ENCODE measurements around the gene LGSN.
"Not testable (repeated sequence)": the region's sequence is repeated elsewhere in the genome, so short reads cannot be mapped to it uniquely, and the experiment has no call there.

LGSN gene, protein sequence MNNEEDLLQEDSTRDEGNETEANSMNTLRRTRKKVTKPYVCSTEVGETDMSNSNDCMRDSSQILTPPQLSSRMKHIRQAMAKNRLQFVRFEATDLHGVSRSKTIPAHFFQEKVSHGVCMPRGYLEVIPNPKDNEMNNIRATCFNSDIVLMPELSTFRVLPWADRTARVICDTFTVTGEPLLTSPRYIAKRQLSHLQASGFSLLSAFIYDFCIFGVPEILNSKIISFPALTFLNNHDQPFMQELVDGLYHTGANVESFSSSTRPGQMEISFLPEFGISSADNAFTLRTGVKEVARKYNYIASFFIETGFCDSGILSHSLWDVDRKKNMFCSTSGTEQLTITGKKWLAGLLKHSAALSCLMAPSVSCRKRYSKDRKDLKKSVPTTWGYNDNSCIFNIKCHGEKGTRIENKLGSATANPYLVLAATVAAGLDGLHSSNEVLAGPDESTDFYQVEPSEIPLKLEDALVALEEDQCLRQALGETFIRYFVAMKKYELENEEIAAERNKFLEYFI

DNA sequence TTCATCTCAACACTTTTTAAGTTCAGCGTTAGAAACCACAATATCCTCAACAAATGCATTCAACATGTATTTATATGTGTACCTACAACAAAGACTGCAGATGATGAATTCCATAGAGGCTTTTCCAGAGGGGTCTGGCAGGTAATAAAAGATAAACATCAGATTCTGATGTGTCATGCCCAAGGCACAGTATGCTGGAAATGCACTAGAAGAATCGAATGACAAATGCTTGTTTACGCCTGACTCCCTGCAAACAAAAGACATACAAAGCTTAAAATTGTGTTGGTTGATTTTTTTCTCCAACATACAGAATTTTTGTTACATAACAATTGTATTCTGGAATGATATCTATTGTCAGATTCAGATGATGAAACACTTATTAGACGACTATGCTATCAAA, at the start of gene LGSN:
LGSN (minus strand) TSS at position 45 of the 400 bp plus-strand sequence; CDS start at position 5, 40 bp downstream.
- in situ Hi-C loops (cut with MboI; ENCODE audit: low sequenced_read_pairs) = no loop called here

DNA sequence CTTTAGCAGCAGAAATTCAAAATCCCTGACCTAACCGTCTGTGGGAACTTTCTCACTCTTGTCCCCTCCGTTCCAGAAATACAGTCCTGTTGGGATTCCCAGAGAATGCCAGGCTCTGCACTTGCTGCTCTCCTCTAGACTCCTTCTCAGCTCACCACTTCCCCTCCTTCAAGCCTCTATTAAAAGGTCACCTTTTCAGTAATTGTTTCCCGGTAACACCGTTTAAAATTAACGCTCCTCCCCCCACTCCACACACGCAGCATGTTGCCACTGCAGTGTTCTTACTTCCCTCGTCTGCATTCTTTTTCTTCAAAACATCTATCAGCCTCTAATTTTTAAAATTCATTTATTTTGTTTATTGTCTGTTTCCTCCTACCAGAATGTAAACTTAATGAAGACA, 48.6 kb upstream of the LGSN start:
- in situ Hi-C loops (cut with MboI; ENCODE audit: low sequenced_read_pairs) = no loop called here

DNA sequence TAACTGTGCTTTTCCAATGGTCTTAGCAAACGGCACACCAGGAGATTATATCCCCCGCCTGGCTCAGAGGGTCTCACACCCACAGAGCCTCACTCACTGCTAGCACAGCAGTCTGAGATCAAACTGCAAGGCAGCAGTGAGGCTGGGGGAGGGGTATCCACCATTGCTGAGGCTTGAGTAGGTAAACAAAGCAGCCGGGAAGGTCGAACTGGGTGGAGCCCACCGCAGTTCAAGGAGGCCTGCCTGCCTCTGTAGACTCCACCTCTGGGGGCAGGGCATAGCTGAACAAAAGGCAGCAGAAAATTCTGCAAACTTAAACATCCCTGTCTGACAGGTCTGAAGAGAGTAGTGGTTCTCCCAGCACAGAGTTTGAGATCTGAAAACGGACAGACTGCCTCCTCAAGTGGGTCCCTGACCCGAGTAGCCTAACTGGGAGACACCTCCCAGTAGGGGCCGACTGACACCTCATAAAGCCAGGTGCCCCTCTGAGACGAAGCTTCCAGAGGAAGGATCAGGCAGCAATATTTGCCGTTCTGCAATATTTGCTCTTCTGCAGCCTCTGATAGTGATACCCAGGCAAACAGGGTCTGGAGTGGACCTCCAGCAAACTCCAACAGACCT, 42.8 kb upstream of the LGSN start:
- in situ Hi-C loops (cut with MboI; ENCODE audit: low sequenced_read_pairs) = not testable (repeated sequence)

DNA sequence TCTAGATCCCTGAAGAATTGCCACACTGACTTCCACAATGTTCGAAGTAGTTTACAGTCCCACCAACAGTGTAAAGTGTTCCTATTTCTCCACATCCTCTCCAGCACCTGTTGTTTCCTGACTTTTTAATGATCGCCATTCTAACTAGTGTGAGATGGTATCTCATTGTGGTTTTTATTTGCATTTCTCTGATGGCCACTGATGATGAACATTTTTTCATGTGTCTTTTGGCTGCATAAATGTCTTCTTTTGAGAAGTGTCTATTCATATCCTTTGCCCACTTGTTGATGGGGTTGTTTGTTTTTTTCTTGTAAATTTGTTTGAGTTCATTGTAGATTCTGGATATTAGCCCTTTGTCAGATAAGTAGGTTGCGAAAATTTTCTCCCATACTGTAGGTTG, 37.6 kb upstream of the LGSN start:
- in situ Hi-C loops (cut with MboI; ENCODE audit: low sequenced_read_pairs) = not testable (repeated sequence)

DNA sequence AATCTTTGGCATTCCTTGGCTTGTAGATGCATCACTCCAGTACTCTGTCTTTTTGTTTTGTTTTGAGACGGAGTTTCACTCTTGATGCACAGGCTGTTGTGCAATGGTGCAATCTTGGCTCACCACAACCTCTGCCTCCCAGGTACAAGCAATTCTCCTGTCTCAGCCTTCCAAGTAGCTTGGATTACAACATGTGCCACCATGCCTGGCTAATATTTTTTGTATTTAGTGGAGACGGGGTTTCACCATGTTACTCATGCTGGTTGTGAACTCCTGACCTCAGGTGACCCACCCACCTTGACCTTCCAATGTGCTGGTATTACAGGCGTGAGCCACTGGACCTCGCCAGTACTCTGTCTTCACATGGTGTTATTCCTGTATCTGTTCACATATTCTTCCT, 35.8 kb upstream of the LGSN start:
- in situ Hi-C loops (cut with MboI; ENCODE audit: low sequenced_read_pairs) = no loop called here

DNA sequence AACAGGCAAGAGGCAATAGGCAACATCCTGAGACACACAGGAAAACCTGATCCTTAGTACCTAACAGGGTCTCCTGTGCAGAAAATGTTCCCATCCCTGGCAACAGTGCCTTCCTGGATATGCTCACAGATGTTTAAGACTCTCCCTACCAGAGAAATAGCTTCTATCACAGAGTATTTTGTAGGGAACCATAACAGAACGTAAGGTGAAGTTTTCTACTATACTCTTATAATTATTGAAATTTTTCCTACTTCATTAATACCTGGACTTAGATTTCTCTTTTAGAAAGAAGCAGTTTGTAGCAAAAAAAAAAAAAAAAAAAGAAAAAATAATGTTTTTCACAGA, 33.5 kb upstream of the LGSN start:
- in situ Hi-C loops (cut with MboI; ENCODE audit: low sequenced_read_pairs) = loop anchor here (5.0 kb wide), 1 partner anchor 219 kb away; the partner anchor contains the start of genes LOC128125822 and PTP4A1

DNA sequence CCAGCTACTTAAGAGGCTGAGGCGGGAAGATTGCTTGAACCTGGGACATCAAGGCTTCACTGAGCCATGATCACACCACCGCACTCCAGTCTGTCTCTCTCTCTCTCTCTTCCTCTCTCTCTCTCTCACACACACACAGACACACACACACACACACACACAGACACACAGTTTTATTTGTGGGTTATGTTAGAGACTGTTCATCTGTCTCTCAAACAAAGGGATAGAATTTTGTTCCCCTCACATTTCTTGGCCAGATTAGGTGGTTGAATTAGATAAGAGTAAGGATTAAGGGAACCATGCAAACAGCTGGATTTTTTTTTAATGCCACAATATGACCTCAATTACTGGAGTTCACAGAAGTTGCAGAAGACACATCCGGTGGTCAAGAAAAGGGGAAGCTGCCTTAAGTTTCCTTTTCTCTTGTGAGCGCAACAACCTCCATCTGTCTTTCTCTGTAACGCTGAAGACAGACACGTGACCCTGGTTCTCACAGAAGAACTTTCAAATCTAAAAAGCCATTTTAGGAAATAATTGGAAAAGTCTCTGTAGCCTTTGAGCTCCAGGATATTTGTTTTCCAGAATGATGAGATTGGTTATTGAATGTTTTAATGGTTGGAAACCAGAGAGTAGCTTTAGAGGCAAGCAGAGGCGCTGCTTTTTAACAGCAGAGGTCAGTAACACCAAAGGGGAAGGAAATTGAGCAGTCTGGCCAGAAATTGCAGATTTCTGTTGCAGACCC, 32.9 kb upstream of the LGSN start:
- in situ Hi-C loops (cut with MboI; ENCODE audit: low sequenced_read_pairs) = loop anchor here (5.0 kb wide), 1 partner anchor 220 kb away; the partner anchor contains the start of genes LOC128125822 and PTP4A1

DNA sequence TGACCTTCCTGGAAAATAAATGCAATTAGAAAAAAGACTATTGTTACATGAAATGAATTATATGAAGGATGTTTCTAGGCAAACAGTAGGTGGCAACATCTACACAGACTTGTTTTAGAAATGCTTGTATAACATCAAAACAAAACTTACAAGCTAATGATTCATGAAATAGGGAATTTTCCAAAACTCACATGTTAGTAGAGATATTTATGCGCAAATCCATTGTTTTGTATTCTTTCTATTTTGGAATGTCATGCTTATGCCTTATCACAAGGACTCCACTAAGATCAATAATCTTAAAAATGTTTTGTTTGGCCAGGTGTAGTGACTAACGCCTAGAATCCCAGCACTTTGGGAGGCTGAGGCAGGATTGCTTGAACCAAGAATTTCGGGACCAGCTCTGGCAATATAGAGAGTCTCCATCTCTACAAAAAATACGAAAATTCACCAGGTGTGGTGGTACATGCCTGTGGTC, 32.3 kb upstream of the LGSN start:
- in situ Hi-C loops (cut with MboI; ENCODE audit: low sequenced_read_pairs) = loop anchor here (5.0 kb wide), 1 partner anchor 220 kb away; the partner anchor contains the start of genes LOC128125822 and PTP4A1

DNA sequence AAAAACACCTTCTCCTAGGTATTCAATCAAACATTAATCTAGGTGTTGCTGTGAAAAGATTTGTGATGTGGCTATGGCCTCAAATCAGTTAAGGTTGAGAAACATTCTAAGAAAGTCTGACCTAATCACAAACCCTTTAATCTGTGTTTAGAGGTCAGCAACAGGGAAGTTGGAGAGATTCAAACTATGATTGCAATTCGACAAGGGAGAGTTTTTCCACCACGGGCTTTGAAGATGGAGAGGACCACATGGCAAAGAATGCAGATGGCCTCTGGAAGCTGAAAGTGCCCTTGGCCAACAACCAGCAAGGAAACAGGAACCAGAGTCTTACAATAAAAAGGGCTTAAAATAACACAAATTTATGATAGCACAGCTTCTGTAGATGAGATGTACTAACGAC, 29.6 kb upstream of the LGSN start:
- in situ Hi-C loops (cut with MboI; ENCODE audit: low sequenced_read_pairs) = no loop called here

DNA sequence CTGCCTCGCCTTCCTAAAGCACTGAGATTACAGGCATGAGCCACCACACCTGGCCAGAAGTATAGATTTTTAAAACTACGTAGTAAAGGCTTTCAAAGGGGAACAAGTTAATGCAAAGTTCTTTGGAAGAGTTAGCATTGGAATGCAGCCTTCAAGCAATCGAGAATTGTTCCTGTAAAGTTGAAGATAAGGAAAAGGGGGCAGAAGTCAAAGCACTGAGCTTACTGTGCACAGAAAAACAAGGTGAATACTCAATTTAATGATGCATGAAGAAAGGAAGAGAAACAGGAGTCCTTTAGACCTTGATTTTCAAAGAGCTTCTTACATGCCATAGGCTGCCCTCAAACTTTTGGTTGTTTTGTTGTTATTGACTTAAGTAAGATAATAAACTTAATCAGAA, 29.1 kb upstream of the LGSN start:
- in situ Hi-C loops (cut with MboI; ENCODE audit: low sequenced_read_pairs) = no loop called here

DNA sequence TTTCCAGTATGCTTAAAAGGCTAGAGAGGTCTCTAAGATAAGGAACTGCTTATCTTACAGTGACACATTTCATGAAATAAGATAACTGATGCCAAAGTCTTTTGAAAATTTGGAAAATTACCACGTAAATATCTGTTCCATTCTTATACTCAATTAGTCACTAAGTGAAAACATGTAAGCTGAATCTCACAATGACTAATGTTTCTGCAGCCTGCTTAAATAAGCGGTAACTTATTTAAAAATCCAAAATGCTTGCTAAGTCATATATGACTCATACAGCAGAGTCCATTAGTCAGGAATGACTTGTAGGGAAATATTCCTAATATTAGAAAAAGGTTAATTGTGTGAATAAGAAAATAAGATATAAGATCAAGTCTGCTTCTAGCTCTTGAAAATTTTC, 27.8 kb upstream of the LGSN start:
- in situ Hi-C loops (cut with MboI; ENCODE audit: low sequenced_read_pairs) = no loop called here

DNA sequence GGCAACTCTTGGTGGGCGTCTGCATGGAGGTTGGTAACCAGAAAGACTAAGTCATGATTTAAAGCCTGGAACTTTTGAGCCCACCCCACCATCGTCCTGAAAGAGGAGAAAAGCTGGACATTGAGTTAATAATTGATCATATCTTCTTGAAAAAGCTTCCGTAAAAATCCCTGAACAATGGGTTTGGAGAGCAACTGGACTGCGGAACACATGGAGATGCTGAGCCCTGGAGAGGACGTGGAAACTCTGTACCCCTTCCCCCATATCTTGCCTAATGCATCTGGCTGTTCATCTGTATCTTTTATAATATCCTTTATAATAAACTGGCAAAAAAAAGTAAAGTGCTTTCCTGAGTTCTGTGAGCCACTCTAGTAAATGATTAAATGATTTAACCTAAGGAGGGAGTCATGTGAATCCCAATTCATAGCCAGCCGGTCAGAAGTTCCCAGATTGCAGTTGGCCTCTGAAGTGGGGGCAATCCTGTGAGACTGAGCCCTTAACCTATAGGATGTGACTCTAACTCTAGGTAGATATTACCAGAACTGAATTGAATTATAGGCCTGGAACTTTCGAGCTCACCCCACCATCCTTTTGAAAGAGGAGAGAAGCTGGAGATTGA, 26.5 kb upstream of the LGSN start:
- in situ Hi-C loops (cut with MboI; ENCODE audit: low sequenced_read_pairs) = no loop called here

DNA sequence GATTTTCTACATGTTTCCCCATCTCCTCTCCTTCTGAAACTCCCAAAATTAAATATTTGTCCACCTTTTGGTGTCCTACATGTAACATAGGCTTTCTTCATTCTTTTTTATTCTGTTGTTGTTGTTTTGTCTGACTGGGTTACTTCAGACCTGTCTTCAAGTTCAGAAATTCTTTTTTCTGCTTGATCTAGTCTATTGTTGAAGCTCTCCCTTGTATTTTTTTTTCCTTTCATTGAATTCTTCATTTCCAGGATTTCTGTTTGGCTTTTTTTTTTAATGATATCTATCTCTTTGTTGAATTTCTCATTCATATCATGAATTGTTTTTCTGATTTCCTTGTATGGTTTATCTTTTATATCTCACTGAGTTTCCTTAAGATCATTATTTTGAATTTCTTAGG, 20.6 kb upstream of the LGSN start:
- in situ Hi-C loops (cut with MboI; ENCODE audit: low sequenced_read_pairs) = no loop called here

DNA sequence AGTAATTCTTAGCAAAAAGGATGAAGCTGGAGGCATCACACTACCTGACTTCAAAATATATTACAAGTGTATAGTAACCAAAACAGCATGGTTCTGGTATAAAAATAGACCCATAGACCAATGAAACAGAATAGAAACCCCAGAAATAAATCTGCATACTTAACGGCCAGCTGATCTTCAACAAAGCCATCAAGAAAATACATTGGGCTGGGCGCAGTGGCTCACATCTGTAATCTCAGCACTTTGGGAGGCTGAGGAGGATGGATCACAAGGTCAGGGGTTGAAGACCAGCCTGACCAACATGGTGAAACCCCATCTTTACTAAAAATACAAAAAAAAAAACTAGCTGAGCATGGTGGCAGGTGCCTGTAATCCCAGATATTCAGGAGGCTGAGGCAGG, 14.9 kb upstream of the LGSN start:
- in situ Hi-C loops (cut with MboI; ENCODE audit: low sequenced_read_pairs) = not testable (repeated sequence)

DNA sequence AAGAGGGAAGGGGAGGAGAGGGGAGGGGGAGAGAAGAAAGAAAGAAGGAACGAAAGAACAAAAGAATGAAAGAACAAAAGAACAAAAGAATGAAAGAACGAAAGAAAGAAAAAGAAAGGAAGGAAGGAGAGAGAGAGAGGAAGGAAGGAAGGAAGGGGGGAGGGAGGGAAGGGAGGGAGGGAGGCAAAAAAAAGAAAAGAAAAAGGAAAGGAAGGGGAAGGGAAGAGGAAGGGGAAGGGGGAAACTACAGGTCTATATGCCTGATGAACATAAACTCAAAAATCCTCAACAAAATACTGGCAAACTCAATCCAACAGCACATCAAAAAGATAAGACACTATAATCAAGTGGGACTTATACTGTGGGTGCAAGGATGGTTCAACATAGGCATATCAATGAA, 13.7 kb upstream of the LGSN start:
- in situ Hi-C loops (cut with MboI; ENCODE audit: low sequenced_read_pairs) = no loop called here

DNA sequence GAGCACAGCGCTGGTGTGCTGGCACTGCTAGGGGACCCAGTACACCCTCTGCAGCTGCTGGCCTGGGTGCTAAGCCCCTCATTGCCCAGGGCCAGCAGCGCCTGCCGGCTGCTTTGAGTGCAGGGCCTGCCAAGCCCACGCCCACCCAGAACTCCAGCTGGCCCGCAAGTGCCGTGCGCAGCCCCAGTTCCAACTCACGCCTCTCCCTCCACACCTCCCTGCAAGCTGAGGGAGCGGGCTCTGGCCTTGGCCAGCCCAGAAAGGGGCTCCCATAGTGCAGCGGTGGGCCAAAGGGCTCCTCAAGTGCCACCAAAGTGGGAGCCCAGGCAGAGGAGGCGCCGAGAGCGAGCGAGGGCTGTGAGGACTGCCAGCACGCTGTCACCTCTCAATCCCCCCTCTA, 6.8 kb upstream of the LGSN start:
- in situ Hi-C loops (cut with MboI; ENCODE audit: low sequenced_read_pairs) = not testable (repeated sequence)

DNA sequence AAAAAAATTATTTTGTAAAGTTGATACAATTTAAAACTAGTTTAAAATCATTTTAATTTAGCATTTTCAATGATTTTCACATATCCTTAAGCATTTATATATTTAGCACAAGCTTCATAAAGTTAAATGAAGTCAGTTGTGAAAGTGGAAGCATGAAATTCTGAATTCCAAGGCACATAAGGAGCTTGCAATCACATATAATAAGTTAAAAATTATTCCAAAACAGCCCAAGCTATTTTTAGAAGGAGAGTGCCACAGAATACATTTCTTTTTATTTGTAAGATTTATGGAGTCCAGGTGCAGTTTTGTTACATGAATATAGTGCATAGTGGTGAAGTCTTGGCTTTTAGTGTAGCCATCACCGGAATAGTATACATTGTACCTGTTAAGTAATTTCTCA, 3.2 kb upstream of the LGSN start:
- in situ Hi-C loops (cut with MboI; ENCODE audit: low sequenced_read_pairs) = no loop called here

DNA sequence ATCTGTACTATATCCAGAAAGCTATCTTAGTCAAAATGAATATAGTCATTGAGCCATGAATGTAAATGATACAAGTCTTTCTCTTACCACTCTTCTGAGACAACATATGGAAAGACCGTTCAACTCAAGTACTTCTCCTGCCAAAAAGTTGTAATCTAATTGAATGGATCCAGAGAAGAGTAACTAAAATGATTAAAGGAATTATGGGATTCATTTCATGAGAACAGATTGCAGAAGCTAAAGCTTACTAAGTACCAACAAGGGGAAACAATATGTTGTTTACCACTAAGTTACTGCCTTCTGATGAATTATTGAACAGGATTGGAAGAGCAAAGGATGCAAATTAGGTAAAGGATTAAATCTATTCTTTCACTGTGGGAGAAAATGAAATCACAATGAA, 2.0 kb upstream of the LGSN start:
- in situ Hi-C loops (cut with MboI; ENCODE audit: low sequenced_read_pairs) = no loop called here

DNA sequence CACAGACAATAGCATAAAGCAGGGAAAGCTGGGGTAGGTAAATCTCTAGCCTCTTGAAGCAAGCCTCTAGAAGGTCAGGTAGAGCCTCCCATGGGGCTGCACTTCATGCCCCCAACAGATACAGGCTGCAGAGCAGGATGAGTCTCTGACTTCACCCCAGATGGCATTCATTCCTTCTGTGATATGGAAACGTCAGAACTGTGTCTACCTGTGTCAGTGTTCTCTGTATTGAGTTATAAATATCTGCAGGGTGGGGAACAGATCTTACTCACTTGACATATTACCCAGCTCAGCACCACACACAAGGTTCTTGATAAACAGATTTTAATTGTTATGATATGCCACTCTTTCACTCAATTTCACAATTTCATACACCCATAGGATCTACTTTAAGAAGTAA, 2.1 kb downstream of the LGSN start:
- in situ Hi-C loops (cut with MboI; ENCODE audit: low sequenced_read_pairs) = no loop called here

DNA sequence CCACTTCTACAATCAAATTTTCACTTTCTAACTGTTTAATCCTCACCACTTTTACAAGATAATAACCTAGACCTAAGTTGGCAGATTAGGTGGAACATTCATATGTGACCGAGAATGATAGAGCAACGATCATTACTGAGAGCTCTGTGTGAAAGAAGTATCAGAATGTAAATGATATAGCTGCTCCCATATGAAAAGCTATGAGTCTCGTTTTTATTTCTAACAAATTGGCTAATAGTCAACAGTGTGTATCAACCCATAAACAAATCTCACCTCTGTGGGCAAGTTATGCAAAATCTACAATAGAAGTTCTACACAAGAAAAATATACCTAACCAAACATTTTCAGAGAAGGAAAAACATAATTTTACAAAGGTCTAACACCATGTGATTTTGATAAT, 3.7 kb downstream of the LGSN start:
- in situ Hi-C loops (cut with MboI; ENCODE audit: low sequenced_read_pairs) = no loop called here

DNA sequence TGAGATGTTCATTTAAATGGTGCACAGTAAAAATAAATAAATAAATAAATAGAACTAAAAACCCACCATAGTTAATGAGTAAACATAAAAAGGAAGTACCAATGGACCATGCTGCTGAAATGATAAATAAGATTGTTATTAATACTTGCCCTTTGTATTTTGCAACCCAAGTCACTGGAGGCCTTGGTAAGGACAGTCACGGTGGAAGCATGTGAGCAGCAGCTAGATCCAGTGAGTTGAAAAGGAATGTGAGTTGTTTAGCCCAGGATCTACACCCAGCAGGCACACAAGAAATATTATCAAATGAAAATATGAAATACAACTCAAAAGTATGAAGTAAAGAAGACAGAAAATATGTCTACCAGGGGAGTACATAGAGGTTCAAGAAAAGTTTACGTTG, 6.7 kb downstream of the LGSN start:
- in situ Hi-C loops (cut with MboI; ENCODE audit: low sequenced_read_pairs) = no loop called here
